ENCODE measurements around the gene UPB1. TPM values are rescaled to one million over a fixed set of nuclear protein-coding genes. Genes with fewer than 3 reads are reported as not detected.

The UPB1 gene
- total and polyA plus RNA-seq, 10 of the 15 experiments (the other 5 are each of a cell fraction or from before 2014, with no cell fraction given), result 0.89 to 20.5 (median 3.1) TPM

GRCh38 chr22:24516301-24516737 is 21.2 kb downstream of the UPB1 start:
- Histone ChIP-seq H3K4me1 (ENCODE audit: control insufficient read depth, insufficient read depth, low read length) (peaks cover 41% of the 10 kb centered on the region), H3K9me3 (replicated peaks; ENCODE audit: control insufficient read depth, insufficient read depth, low read length) (no peaks in the 10 kb centered on the region), H3K27ac (ENCODE audit: control insufficient read depth, insufficient read depth) (no peak overlapping the region; the same call in 1 of the 2 replicates), H3K36me3 (ENCODE audit: control insufficient read depth in 2 of 2, insufficient read depth in 2 of 2, low read length in 1 of 2) (no peaks in the 10 kb centered on the region), H3K4me2 (ENCODE audit: control insufficient read depth, insufficient read depth) (peak overlapping the region; percentile 50; the same call in 1 of the 2 replicates), H3K4me3 (no peak overlapping the region), H4K20me1 (ENCODE audit: control insufficient read depth, insufficient read depth) (no peaks in the 10 kb centered on the region), H3K27me3 (replicated peaks in 1 of 2; ENCODE audit: control insufficient read depth in 2 of 2, insufficient read depth in 2 of 2, low read length in 1 of 2) (no peaks in the 10 kb centered on the region), H3K79me2 (ENCODE audit: control insufficient read depth, insufficient read depth, low read length) (no peaks in the 10 kb centered on the region), H2AFZ (ENCODE audit: control insufficient read depth, low read depth, low read length) (peak overlapping the region; percentile 48; the same call in 1 of the 2 replicates), H3K9ac (ENCODE audit: control insufficient read depth, insufficient read depth, low read length) (no peak overlapping the region)
- ATAC-seq, result peak; percentile 66
- FAIRE-seq, result peak; percentile 74
- no peak for DNase-seq (ENCODE audit: low read depth, low spot score)
- POLR2A ChIA-PET, result interaction anchor here (0.6 to 3.3 kb wide), 5 partner anchors 10 to 82 kb away, joined by 3 to 28 read pairs (median 16); no protein-coding TSS in a partner anchor
- BruUV-seq (replicated peaks), result no TSS peak
- in situ Hi-C loops (cut with MboI), result loop anchor here (5.0 kb wide), 1 partner anchor 84 kb away; no protein-coding TSS in a partner anchor
- peak; percentile 60 for TF ChIP-seq EED (IDR thresholded peaks at IDR 0.05; ENCODE audit: low read depth)
- TF ChIP-seq IKZF1 (conservative IDR thresholded peaks at IDR 0.05), result peak; percentile 23; the same call in 1 of the 2 replicates
- TF ChIP-seq ZNF24 (IDR thresholded peaks at IDR 0.05), result no peak
- WGBS (ENCODE audit: insufficient coverage, insufficient replicate concordance, low lambda C conversion rate, missing lambda C conversion rate), result 0% methylated on average over 3 of the region's 3 CpGs
- intact Hi-C loops (cut with micrococcal nuclease; ENCODE audit: unreplicated experiment), result no loop called here
- SMC1A ChIA-PET (ENCODE audit: uncharacterized antibody, unreplicated experiment), result interaction anchor here (0.5 to 2.8 kb wide), 8 partner anchors 10 to 88 kb away, joined by 3 to 19 read pairs (median 6); partner anchors contain the start of gene ADORA2A
- CTCF ChIA-PET, result interaction anchor here (0.5 to 5.8 kb wide), 7 partner anchors 9 to 243 kb away, joined by 3 to 39 read pairs (median 4); no protein-coding TSS in a partner anchor
- RAD21 ChIA-PET (ENCODE audit: unreplicated experiment), result interaction anchor here (1.2 to 3.3 kb wide), 3 partner anchors 9 to 81 kb away, joined by 5 to 42 read pairs (median 9); no protein-coding TSS in a partner anchor

- ChIA-PET POLR2A (interaction anchor here (1.3 to 2.1 kb wide), 2 partner anchors 10 to 13 kb away, joined by 3 to 8 read pairs; no protein-coding TSS in a partner anchor), CTCF (interaction anchor here (0.6 to 5.8 kb wide), 13 partner anchors 8 to 245 kb away, joined by 3 to 39 read pairs (median 5); no protein-coding TSS in a partner anchor), RAD21 (ENCODE audit: unreplicated experiment) (interaction anchor here (0.6 to 1.9 kb wide), 5 partner anchors 10 to 96 kb away, joined by 3 to 8 read pairs (median 4); no protein-coding TSS in a partner anchor), SMC1A (ENCODE audit: uncharacterized antibody, unreplicated experiment) (interaction anchor here (0.8 to 1.4 kb wide), 9 partner anchors 9 to 186 kb away, joined by 3 to 12 read pairs (median 4); partner anchors contain the start of gene ADORA2A)
- no peaks in the 10 kb centered on the region for H3K79me2 ChIP-seq (ENCODE audit: control insufficient read depth, insufficient read depth, low read length)
- FAIRE-seq, result no peak
- intact Hi-C loops (cut with micrococcal nuclease; ENCODE audit: unreplicated experiment), result no loop called here
- H3K4me1 ChIP-seq (ENCODE audit: control insufficient read depth, insufficient read depth, low read length), result peaks cover 42% of the 10 kb centered on the region
- H3K4me3 ChIP-seq, result no peak overlapping the region
- no peak overlapping the region for H3K9ac ChIP-seq (ENCODE audit: control insufficient read depth, insufficient read depth, low read length)
- H3K27ac ChIP-seq (ENCODE audit: control insufficient read depth, insufficient read depth), result no peak overlapping the region
- H3K4me2 ChIP-seq (ENCODE audit: control insufficient read depth, insufficient read depth), result no peak overlapping the region
- no peaks in the 10 kb centered on the region for H4K20me1 ChIP-seq (ENCODE audit: control insufficient read depth, insufficient read depth)
- no peak overlapping the region for H2AFZ ChIP-seq (ENCODE audit: control insufficient read depth, low read depth, low read length)
- DNase-seq (ENCODE audit: low read depth, low spot score), result no peak
- no peaks in the 10 kb centered on the region for H3K27me3 ChIP-seq (replicated peaks in 1 of 2; ENCODE audit: control insufficient read depth in 2 of 2, insufficient read depth in 2 of 2, low read length in 1 of 2)
- WGBS (ENCODE audit: insufficient coverage, insufficient replicate concordance, low lambda C conversion rate, missing lambda C conversion rate), result 100% methylated on average over 2 of the region's 2 CpGs
- BruUV-seq (replicated peaks), result no TSS peak
- in situ Hi-C loops (cut with MboI), result loop anchor here (5.0 kb wide), 1 partner anchor 85 kb away; no protein-coding TSS in a partner anchor
- no peaks in the 10 kb centered on the region for H3K36me3 ChIP-seq (ENCODE audit: control insufficient read depth in 2 of 2, insufficient read depth in 2 of 2, low read length in 1 of 2)
- no peaks in the 10 kb centered on the region for H3K9me3 ChIP-seq (replicated peaks; ENCODE audit: control insufficient read depth, insufficient read depth, low read length)
- ATAC-seq, result no peak
- TF ChIP-seq CTCF (IDR thresholded peaks at IDR 0.05 in 2 of 3, conservative IDR thresholded peaks at IDR 0.05 in 1 of 3; ENCODE audit: control insufficient read depth in 2 of 3, extremely low read depth in 1 of 3, insufficient read depth in 1 of 3, low read depth in 3 of 3, low read length in 3 of 3), result no peak
- no peak for TF ChIP-seq CBX5 (IDR thresholded peaks at IDR 0.05; ENCODE audit: low read depth)
- TF ChIP-seq RCOR1 (conservative IDR thresholded peaks at IDR 0.05; ENCODE audit: low read depth, low read length), result no peak
- TF ChIP-seq ZNF217 (IDR thresholded peaks at IDR 0.05), result no peak
- TF ChIP-seq ELK1 (IDR thresholded peaks at IDR 0.05; ENCODE audit: low read depth, low read length), result no peak
- no peak for TF ChIP-seq MTA2 (IDR thresholded peaks at IDR 0.05; ENCODE audit: low read depth)
- no peak for TF ChIP-seq BCLAF1 (IDR thresholded peaks at IDR 0.05)
Measured at GRCh38 chr22:24517446-24517845, 22.3 kb downstream of the UPB1 start.

Measured in GM12878 (cell line).